DMS114 treated with DMSO at 0.1 percent for 48 hours (cell line): ENCODE data around the gene LAMB4.

ENCODE experiments used
- DNase-seq: peaks from one replicate; lab custom pipeline; 2025; ENCODE audit not compliant: unreplicated experiment; lab: John Stamatoyannopoulos, UW

The LAMB4 gene

DNA sequence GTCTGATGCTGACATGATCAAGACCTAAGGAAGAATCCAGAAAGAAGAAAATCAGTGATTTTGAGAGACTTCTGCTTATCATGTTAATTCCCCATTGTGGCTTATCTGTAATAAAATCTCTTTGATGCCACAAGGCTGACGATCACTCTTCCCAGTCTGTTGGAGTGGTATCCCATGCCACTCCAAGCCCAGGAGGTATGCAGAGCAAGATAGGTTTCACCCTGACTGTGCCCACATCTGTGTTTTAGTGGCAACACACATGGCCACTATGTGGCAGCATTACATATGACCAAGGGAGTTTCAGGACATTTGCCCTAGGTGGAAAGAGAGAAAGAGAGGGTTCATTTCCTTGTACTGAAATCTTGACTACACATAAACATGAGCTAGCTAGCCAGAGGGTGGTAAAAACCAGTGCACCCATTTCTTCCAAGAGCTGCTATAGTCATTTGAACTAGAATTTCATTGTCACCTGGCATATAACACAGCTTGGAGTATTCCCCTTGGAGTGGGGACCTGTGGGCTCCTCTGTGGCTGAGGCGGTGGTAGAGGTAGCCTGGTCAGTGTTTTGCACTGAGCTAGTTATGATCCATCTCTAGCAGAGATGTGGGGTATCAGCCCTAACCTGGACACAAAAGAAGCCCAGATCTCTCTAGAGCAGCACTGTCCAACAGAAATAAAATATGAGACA lies 20.8 kb downstream of the LAMB4 start:
- no peak for DNase-seq

DNA sequence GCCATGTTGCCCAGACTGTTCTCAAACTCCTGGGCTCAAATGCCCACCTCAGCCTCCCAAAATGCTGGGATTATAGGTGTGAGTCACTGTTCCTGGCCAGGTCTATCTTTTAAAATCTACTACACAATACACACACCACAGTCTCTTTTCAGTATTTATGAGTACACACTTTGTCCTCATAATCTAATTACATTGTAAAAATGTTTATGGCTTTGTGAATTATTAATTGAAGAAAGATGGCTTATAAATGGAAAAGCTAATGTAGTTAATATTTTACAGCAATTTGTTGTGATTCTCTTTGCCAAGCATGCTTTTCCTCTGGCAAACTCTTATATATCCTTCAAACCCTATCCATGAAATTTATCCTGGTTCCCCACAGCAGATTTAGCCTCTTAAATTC lies 22.0 kb downstream of the LAMB4 start:
- no peak for DNase-seq

DNA sequence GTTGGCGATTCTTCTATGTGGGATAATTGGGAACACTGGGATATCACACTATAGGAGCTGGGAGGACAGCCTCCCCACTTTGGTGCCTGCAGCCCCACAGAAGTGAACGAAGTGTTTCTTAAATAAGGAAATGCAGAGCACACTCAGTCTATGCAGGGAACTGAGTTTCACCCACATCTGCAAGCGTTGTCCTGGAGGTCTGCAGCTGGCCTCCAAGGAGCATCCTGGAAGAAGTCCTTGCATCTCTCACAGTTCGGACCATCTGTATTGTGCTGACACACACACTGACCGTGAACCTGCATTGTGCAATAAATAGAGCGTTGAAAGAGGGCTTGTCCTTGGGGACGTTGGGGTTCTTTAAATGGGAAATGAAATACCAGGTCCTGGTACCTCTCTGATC lies 25.8 kb downstream of the LAMB4 start:
- no peak for DNase-seq

DNA sequence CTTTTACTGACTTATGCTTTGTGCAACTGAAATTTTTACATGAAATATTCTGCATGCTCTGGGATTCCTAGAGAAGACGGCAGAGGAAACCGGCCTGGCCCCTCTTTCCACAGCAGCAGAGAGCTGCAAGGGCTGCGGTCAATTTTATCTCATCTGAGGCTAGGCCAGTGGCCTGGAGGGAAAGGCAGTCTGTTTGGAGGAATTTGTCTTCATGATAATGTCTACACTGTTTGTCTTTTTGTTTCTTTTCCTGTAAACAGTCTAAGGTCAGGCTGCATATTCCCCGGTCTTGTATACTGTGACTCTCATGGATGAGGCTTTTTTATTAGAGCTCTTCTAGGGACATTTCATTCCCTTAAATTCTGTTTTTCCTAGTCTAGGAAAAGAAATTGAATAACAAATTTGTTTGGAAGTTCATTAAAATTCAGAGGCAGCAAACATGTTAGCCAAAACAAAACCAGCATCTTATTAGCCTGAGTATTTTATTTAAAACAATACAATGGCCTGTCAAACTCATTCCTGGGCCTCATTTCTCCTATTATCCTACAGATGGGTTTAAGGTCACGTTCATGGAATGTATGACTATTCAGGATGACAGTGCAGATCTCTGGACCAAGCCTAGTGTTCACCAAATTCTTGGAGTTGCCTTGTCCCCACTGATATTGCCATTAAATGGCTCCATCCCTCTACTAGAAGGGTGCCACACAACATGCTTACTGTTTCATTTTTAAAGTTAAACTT lies 26.4 kb downstream of the LAMB4 start:
- DNase-seq: no peak

DNA sequence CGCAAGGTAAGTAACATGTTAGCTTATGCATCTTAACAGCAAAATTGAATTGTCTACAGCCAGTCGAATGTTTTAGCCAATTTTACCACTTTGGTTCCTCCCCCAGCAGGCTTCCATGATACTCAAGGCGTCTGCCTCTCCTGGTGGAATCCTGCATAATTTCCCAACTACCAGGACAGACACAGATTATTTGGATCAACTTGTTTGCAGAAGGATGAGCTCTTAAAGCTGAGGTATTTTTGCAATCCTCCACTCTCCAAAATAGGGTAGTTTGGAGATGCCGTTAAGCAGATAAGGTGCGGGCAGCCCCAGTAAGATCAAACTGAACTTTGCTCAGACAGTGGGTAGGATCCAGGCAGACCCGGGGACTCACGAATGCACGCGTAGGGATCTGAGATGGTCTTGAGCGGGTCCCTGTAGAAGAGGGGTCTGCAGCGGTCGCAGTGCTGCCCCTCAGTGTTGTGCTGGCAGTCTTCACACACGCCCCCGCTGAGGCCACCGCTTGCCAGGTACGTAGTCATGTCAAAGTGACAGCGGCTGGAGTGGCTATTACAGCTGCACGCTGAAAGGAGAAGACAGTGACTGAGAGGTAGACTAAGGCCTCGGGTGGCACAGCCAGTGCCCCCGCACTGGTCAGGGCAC lies 27.4 kb downstream of the LAMB4 start:
- no peak for DNase-seq

DNA sequence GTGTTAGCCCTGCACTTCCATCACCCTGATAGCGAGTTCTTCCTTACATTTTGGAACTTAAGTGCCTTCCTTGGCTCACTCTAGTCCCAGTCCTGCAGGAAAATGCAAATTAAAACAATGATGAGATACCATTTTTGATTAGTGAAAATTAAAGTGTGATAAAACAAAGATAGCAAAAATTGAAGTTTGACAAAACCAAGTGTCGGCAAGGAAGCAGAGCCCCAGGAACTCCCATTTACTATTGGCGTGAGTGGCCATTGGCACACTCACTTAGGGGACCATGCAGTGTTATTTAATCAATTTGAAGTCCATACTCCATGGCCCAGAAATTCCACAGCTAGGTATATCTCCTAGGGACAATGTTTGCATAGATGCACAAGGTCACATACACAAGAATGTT lies 28.4 kb downstream of the LAMB4 start:
- DNase-seq: no peak

DNA sequence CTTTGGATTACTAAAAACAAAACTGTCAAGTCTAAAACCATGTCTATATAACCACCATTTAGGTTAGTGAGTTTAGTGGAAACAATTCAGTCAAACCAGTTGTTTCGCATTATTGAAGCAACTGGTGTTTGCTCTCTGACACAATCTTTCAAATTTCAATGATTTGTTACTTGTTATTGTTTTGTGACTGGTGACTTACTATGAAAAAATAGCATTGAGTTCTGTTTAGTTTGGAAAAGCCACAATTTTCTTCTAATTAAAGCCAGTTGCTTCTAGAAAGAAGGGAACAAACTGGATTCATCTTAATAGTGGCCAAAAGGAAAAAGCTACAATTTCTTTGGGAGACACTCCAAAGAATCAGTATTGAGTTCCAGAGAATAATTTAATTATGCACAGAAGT lies 30.4 kb downstream of the LAMB4 start:
- DNase-seq: no peak

DNA sequence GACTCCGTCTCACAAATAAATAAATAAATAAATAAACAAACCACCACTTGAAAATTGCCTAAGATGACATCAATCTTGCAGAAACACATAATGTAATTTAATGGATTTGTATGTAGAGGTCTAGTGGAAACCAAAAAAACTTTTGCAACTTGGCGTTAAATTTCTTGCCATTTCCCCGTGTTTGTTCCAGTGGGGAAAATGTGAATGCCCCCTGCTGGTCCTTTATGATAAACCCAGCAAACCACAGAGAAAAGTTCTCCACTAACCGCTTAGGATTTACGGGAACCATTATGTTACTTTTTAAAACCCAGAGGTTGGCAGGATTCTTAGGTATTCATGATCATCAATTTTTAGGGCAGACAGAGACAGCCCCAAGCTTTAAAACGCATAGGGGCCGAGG lies 32.5 kb downstream of the LAMB4 start:
- DNase-seq: no peak

DNA sequence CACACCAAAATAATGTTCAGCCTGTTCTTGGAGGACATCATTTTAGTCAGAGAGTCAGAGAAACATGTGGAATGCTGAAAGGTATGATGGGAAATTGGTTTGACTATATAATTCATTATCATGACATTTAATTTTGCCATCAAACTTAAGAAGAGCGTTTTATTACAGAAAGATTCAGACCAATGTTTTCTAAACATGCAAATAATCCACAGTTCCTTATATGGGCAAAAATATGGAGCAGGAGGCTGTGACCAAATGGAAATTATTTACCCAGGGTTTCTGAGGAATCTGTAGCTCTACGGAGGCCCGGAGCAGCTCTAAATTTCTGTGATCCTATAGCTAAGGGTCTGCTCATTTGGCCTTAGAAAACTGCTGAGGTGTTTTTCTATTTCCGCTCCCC lies 33.2 kb downstream of the LAMB4 start:
- no peak for DNase-seq

DNA sequence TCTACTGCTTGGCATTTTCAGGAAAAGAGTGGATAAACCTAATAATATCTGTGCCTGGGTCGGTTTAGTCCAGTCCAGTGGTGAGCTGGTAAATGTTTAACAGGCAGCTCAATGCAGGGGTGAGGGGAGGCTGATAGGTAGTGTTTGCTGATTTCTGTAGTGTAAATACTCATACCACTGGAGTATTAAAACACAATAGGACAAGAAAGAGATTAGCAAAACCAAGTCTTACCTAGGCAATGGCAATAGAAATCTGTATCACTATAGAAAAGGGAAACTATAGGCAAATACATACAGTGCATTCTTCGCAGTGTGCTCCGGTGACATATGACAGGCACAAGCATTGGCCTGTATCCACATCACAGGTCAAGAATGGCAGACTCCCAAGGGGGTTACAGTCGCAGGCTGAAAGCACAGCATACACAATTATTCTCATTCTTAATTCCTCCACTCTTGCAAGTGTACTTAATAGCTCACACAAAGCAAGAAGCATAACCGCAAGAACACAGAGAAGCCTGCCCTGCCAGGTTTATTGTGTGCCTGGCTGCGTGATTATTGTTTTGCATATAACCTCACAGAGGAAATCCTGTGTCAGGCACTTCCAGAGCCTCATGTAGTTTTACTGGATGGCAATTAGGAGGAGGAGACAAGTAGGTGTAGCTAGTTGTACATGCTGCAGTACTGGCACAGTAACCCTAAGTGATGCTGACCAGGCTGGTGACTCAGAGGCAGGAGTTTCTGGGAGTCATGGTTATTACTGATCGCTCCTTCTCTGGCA lies 35.0 kb downstream of the LAMB4 start:
- DNase-seq: no peak

DNA sequence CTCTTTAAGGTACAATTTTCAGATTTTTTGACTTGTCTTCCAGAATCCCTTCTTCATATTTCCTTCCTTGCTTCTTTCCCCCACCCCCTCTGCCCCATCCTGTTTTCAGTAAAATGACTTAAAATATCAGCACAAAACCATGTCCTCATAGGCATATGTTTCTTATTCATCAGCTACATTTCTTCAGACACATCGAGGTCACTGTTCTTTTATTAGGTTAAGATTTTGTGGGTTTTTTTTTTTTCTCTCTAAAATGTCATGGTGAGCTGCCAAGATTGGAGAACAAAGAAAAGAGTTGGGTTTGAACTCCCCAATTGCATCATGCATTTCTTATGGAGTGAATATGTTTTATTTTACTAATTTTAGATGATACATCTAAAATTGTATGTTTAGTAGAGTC lies 35.8 kb downstream of the LAMB4 start:
- no peak for DNase-seq

DNA sequence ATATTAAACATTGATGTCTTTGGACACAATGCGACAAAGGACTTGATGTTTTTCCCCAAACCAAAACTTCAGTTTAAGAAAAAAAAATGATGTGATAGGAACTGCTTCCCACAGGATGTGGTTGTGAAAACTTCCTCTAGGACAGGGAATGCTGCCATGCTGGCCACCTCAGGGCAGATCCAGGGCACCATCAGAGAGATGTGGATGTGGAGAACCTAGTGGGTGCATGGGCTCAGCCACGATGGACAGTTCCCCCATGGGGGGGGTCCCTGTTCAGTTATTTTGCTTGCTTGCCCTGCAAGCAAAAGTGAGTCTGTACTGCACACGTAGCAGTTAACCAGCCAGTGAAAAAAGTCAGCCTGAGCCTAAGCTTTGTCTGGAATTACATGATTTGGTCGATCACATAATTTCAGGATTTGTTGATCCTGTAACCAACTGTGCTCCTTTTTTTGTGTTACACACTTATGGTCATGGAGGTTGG lies 36.3 kb downstream of the LAMB4 start:
- DNase-seq: no peak

DNA sequence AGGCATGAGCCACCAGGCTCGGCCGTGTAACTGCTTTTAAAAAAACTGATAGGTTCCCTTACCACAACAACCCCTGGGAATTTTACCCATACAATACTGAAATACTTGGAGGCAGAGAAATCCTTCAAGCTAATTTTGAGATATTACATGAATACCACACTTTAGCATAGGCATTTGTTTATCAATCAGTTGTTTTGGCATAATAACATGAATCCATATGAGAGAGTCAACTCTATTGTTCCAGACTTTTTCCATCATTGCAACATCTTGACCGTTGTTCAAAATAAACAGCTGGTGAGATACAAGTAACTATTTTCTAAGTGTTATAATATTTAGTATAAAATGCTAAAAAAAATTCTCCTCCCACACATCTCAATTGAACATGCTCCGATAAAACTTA lies 36.8 kb downstream of the LAMB4 start:
- no peak for DNase-seq

DNA sequence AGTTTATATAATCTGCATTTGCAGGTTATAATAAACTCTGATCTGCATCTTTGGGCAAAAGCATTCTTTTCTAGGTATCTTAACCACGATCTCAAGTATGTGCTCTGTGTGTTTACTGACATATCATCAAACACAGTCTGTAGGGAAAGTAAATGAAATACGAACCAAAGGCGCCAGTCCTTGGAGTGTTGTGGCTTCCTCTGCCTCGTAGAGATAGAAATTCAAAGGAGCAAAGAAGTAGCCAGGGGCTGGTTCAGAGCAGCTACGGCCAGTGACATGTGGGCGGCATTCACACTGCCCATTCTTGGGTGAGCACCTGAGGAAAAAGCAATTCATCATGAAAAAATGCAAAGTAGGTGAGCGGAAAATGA lies 38.7 kb downstream of the LAMB4 start:
- no peak for DNase-seq

DNA sequence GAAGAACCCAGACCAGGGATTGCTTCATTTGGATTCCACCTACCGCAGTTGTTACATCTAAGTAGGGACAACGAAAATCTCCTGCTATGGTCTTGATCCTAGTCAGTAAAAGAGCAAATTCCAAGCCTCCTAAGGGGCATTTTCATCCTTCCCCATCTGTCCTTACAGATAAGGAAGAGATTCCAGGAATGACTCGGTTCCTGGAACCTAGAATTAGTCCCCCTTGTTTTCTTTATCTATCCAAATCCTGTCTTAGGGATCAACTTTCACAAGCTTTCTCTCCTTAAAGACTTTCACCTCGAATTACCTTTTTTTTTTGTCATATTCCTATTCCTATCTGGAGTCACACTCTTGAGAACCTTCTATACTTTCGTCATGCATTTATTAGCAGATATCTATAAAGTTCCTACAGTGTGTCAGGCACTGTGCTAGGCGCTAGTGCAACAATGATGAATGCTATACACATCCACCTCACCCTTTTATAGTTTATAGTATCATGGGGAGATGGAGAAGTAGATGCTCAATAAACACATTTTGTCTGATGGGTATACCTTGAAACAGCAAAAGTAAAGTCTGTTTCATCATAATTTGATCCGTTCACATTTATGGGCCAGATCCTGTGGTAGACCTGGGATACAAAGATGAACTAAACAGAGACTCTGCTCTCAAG lies 39.2 kb downstream of the LAMB4 start:
- no peak for DNase-seq

DNA sequence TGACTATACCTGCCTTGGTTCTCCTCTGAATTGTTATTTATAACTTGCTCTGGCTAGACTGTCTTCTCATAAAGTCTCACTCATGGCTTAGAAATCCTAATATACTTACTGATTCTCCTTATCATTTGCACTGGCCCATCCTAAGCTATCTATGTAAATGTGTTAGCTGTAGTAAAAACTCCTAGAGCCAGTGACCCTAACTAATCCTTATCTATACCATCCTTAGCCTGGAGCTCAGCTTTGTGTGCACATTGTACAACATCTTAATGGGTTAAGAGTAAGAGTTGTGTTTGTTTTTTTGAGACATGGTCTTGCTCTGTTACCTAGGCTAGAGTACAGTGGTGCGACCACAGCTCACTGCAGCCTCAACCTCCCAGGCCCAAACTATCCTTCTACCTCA lies 40.8 kb downstream of the LAMB4 start:
- no peak for DNase-seq

DNA sequence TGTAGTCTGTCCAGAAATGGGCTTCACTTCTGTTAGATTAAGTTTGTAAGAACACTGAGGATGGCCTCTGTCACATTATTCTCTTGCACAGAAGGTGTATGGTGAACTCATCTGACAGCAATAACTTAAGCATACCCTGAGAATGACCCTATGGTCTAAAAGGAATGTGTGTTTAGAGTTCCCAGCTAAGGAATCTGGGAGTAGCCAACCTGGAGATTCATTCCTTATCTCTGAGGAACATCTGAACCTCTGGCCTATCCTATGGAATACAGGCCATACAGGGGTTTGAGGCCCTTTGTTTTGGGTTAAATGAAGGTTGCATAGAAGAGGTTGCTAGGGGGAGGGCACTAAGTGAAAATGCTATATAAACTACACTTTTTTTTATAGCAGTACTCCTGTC lies 41.4 kb downstream of the LAMB4 start:
- no peak for DNase-seq

DNA sequence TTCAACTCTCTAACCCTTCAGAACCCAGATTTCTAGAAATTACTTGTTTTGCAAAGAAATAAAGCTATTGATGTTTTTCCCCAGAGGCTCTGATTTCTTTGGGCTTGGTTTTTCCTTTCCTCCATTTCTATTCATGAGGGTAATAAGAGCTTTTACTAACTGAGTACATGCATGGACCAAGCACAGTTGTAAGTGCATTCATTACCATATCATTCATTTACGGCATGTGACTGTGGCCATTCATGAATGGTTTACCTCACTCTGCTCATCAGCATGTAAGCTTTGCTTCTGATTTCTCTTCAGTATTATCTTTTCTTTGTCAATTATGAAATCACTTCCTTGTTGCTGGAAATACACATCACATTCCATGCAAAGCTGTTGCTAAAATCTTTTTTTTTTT lies 42.4 kb downstream of the LAMB4 start:
- no peak for DNase-seq

DNA sequence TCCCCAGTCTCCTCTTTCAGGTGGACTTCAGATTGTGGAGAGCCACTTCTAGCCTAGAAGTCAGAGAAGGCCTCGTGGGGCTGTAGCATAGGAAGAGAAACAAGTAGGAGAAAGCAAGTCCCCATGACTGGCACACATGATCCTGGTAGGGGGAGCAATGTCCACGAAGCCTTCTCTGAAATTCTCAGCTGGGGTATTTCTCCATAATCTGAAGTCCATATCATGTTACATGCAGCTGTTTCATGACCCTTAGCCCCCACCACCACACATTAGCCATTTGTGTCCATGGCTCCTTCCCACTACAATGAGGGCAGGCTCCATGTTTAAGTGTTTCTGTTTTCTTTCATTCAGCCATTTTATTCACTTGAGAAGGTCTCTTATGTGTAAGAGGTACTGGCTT lies 43.2 kb downstream of the LAMB4 start:
- DNase-seq: no peak

DNA sequence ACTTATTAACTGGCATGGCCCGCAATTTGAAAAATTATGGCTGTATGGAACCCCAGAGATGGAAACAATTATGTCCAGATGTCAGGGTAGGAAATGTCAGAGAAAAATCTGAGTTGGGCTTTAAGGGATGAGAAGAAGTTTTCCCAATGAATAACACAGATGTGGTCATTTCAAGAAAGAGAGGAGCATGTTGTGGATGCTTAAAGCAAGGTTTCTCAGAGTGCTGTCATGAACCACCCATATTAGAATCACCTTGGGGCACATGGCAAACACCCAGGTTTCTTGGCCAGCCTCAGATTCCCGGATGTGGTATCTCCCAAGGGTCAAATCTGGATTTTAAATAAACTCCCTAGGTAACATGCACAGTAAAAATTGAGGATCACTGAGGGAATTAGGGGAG lies 43.6 kb downstream of the LAMB4 start:
- DNase-seq: no peak

DNA sequence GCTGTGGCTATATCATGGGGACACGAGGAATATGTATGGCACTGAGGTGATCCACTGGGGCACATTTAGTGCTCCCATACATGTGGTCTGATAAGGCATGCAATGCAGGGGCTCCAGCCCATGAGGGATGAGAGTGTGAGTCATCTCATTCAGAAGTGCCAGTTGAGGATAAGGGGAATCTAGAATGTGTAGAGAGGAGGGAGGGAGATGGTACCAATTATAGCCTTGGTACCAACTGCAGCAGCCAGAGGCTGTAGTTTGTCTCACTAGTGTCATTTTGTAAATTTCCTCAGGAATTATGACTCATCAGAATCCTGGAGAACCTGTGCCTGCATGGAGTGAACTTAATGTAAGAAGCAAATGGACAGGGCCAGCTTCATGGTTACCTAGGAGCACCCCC lies 46.2 kb downstream of the LAMB4 start:
- no peak for DNase-seq
